Aorta (tissue), 5 donors: Measurements from ENCODE around the gene AMD1. TPM values are rescaled to one million over a fixed set of nuclear protein-coding genes. Genes with fewer than 3 reads are reported as not detected.

Experiments
- ATAC-seq: fragments of 200-7000 bp; cut with Tn5 transposase; one replicate; pipeline ENCODE4 v1.9.1; 2022; ENCODE audit warnings: moderate library complexity; ENCODE audit not compliant: low FRiP score
- DNase-seq, 2 donors: peaks; one replicate each; pipeline ENCODE4 v3.0.0-alpha.2; 2020
- H3K27ac ChIP-seq, 2 donors: one replicate each; pipeline ENCODE4 v1.5.1; 2013; ENCODE audit warnings: low read length in 2 of 2, mild to moderate bottlenecking in 2 of 2, moderate library complexity in 2 of 2, control low read depth in 1 of 2, inconsistent platforms in 1 of 2, low read depth in 1 of 2
- H3K27me3 ChIP-seq, 2 donors: one replicate each; pipeline ENCODE4 v1.6.1; 2013; ENCODE audit warnings: control low read depth in 1 of 2, low read length in 1 of 2, mild to moderate bottlenecking in 1 of 2, moderate library complexity in 1 of 2; ENCODE audit not compliant: insufficient read depth in 2 of 2, control insufficient read depth in 1 of 2
- H3K36me3 ChIP-seq, 2 donors: one replicate each; pipeline ENCODE4 v1.6.1; 2013; ENCODE audit warnings: control low read depth in 1 of 2, low read length in 1 of 2, mild to moderate bottlenecking in 1 of 2; ENCODE audit not compliant: insufficient read depth in 2 of 2, control insufficient read depth in 1 of 2
- H3K4me1 ChIP-seq, 2 donors: one replicate each; pipeline ENCODE4 v1.6.1; 2013; ENCODE audit warnings: low read length in 2 of 2, control low read depth in 1 of 2, mild to moderate bottlenecking in 1 of 2, moderate library complexity in 1 of 2; ENCODE audit not compliant: insufficient read depth in 2 of 2, control insufficient read depth in 1 of 2
- H3K4me3 ChIP-seq, 2 donors: one replicate each; pipeline ENCODE4 v1.5.1; 2013; ENCODE audit warnings: low read length in 2 of 2, control low read depth in 1 of 2, mild to moderate bottlenecking in 1 of 2
- H3K9me3 ChIP-seq: one replicate; pipeline ENCODE4 v1.6.1; 2013; ENCODE audit warnings: mild to moderate bottlenecking, low read length; ENCODE audit not compliant: control insufficient read depth
- WGBS, 2 donors: extraction: QIAGEN DNeasy Blood & Tissue Kit; methylation state at CpG; one replicate each; pipeline ENCODE4 v1.1.7; 2013; 5-methylcytosine and 5-hydroxymethylcytosine counted together
- intact Hi-C, 2 donors: fragments of 100-400 bp; cut with DNase I; formaldehyde crosslinking; loops; one replicate each; pipeline versions ENCODE4 v1.14.2 to v1.15.0; 2022
- polyA plus RNA-seq, 2 donors: library from polyadenylated mRNA; stranded (reverse); fragments of 200-250 nt; gene quantifications; one replicate each; pipeline ENCODE4 v1.2.3, GENCODE V29; 2013
- total RNA-seq, 2 donors: library from RNA; stranded (reverse); fragmentation: NEBNext Ultra II Directional; extraction: Animal tissue kit (Norgen Biotek cat#: 25700); gene quantifications; one replicate each; pipeline ENCODE4 v1.2.1, GENCODE V29; 2021
- donor health status: healthy with polysubstance abuse.
- donor health status: Bipolar disorder and iron deficiency.
- donor health status: DM: no; HTN: no; CAD: no.
- donor health status: DM: no; HTN: no; CAD: no.
- donor health status: DM: yes; HTN: yes; CAD: no.

The AMD1 gene
- total and polyA plus RNA-seq, 4 donors = 18.3 to 55.6 (median 46.5) TPM

- H3K9me3 ChIP-seq = no peaks in the 10 kb centered on the region
- peak overlapping the region in 1 of 2 donors; percentile 97 for H3K27ac ChIP-seq
- no peaks in the 10 kb centered on the region for H3K27me3 ChIP-seq
- ATAC-seq (peak; percentile 37), DNase-seq (peak; percentile 74 to 90)
- no peaks in the 10 kb centered on the region for H3K36me3 ChIP-seq
- 0% methylated on average over 49 to 61 of the region's 61 CpGs for WGBS, 2 donors
- intact Hi-C loops = loop anchor here (2.0 to 10.0 kb wide), 5 partner anchors 61 to 351 kb away; partner anchors contain the start of genes CDK19 (in 1 of the 2), GTF3C6 (in 1 of the 2) and RPF2 (in 1 of the 2)
- peak overlapping the region; percentile 72 to 94 for H3K4me3 ChIP-seq
- no peaks in the 10 kb centered on the region for H3K4me1 ChIP-seq
Observed at GRCh38 chr6:110875548-110876169, 1.1 kb downstream of the AMD1 start.

DNA sequence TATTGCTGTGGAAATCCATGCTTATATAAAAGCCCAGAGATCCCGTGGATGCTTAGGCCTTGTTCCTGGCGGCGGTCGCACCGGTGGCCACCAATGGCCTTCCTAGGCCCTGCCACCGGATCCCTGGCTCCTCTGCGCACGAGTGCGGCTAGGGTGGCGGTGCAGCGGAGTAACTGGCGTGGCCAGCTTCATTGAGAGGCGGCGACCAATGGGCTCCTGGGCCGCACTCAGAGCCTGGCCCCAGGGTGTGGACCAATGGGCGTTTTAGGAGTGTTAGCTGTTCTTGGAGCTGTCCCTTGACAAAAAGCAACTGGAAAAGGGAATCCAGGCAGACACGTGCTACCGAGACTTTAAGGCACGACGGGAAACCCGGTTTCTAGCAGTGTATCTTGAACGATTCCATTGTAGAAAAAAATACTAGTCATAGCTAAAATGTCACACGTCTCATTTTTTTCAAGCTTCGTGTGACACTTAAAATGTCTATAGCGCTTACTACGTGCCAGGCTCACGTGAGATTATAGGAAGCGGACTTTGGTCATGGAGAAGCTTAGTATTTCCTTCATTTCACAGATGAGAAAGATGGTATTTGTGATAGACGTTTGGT is 1.7 kb downstream of the AMD1 start:
- peak; percentile 92 for ATAC-seq
- WGBS, 2 donors = 1% methylated on average over 29 of the region's 29 CpGs
- Histone ChIP-seq H3K9me3 (no peaks in the 10 kb centered on the region), H3K36me3 (no peaks in the 10 kb centered on the region), H3K4me3 (peak overlapping the region; percentile 72 to 94), H3K27me3 (no peaks in the 10 kb centered on the region), H3K27ac (peak overlapping the region in 1 of 2 donors; percentile 97), H3K4me1 (no peaks in the 10 kb centered on the region)
- intact Hi-C loops = loop anchor here (2.0 to 10.0 kb wide), 5 partner anchors 61 to 351 kb away; partner anchors contain the start of genes CDK19 (in 1 of the 2), GTF3C6 (in 1 of the 2) and RPF2 (in 1 of the 2)
- peak; percentile 92 to 94 for DNase-seq

- H3K36me3 ChIP-seq = no peaks in the 10 kb centered on the region
- no peaks in the 10 kb centered on the region for H3K27me3 ChIP-seq
- ATAC-seq (no peak), DNase-seq (no peak)
- intact Hi-C loops = loop anchor here (2.0 to 10.0 kb wide), 5 partner anchors 62 to 352 kb away; partner anchors contain the start of genes CDK19 (in 1 of the 2), GTF3C6 (in 1 of the 2) and RPF2 (in 1 of the 2)
- H3K4me1 ChIP-seq = no peaks in the 10 kb centered on the region
- H3K9me3 ChIP-seq = no peaks in the 10 kb centered on the region
- 51 to 54% methylated on average over 10 of the region's 10 CpGs for WGBS, 2 donors
- H3K4me3 ChIP-seq = peak overlapping the region; percentile 16 to 72
- no peak overlapping the region for H3K27ac ChIP-seq
Observed at GRCh38 chr6:110876806-110877564, 2.4 kb downstream of the AMD1 start.

GRCh38 chr6:110877569-110877968 is 3.0 kb downstream of the AMD1 start:
- Histone ChIP-seq H3K4me3 (no peak overlapping the region), H3K4me1 (no peaks in the 10 kb centered on the region), H3K36me3 (no peaks in the 10 kb centered on the region), H3K27ac (no peak overlapping the region), H3K27me3 (no peaks in the 10 kb centered on the region), H3K9me3 (no peaks in the 10 kb centered on the region)
- WGBS, 2 donors = 58 to 63% methylated on average over 2 of the region's 2 CpGs
- intact Hi-C loops = loop anchor here (2.0 to 10.0 kb wide), 5 partner anchors 63 to 353 kb away; partner anchors contain the start of genes CDK19 (in 1 of the 2), GTF3C6 (in 1 of the 2) and RPF2 (in 1 of the 2)
- no peak for ATAC-seq
- no peak for DNase-seq

GRCh38 chr6:110878751-110879522 is 4.4 kb downstream of the AMD1 start:
- Histone ChIP-seq H3K27me3 (no peaks in the 10 kb centered on the region), H3K4me3 (no peak overlapping the region), H3K27ac (no peak overlapping the region), H3K36me3 (no peaks in the 10 kb centered on the region), H3K9me3 (no peaks in the 10 kb centered on the region), H3K4me1 (peaks cover 0 to 5% of the 10 kb centered on the region in 2 donors)
- 58 to 59% methylated on average over 10 of the region's 10 CpGs for WGBS, 2 donors
- ATAC-seq (no peak), DNase-seq (no peak)
- intact Hi-C loops = loop anchor here (5.0 to 10.0 kb wide), 4 partner anchors 78 to 354 kb away; partner anchors contain the start of genes GTF3C6 (in 1 of the 2) and RPF2 (in 1 of the 2)

DNA sequence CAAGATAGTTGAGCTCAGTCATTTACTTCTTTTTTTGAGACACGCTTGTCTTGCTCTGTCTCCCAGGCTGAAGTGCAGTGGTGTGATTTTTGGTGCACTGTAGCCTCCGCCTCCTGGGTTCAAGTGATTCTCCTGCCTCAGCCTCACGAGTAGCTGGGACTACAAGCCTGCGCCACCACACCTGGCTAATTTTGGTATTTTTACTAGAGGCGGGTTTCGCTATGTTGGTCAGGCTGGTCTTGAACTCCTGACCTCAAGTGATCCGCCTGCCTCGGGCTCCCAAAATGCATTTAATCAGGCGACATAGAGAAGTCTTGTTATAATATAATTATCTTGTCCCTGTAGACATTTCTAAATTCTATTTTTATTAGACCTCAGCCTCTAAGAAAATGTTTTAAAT is 6.1 kb downstream of the AMD1 start:
- no peak for DNase-seq
- no peak for ATAC-seq
- Histone ChIP-seq H3K4me3 (no peak overlapping the region), H3K4me1 (peaks cover 0 to 5% of the 10 kb centered on the region in 2 donors), H3K27me3 (no peaks in the 10 kb centered on the region), H3K27ac (no peak overlapping the region), H3K36me3 (no peaks in the 10 kb centered on the region), H3K9me3 (no peaks in the 10 kb centered on the region)
- intact Hi-C loops = no loop called here
- 94 to 96% methylated on average over 9 of the region's 9 CpGs for WGBS, 2 donors

GRCh38 chr6:110881546-110882273 is 7.1 kb downstream of the AMD1 start:
- WGBS, 2 donors = 60 to 62% methylated on average over 9 of the region's 9 CpGs
- Histone ChIP-seq H3K27ac (no peak overlapping the region), H3K4me3 (no peak overlapping the region), H3K27me3 (no peaks in the 10 kb centered on the region), H3K4me1 (peaks cover 0 to 5% of the 10 kb centered on the region in 2 donors), H3K9me3 (no peaks in the 10 kb centered on the region), H3K36me3 (no peaks in the 10 kb centered on the region)
- DNase-seq (no peak), ATAC-seq (no peak)
- intact Hi-C loops = no loop called here
